Kidney epithelial cell (primary cell): ENCODE results near the gene POU3F1. TPM values are rescaled to one million over a fixed set of nuclear protein-coding genes. Genes with fewer than 3 reads are reported as not detected.

Experiments
- DNase-seq: peaks from one replicate; pipeline ENCODE4 v3.0.0-alpha.2; 2010; ENCODE audit warnings: low read depth
- H3K27me3 ChIP-seq: 2 replicates; pipeline ENCODE4 v1.6.0; 2011; ENCODE audit warnings: low read length; ENCODE audit not compliant: control insufficient read depth, insufficient read depth
- H3K36me3 ChIP-seq: 2 replicates; pipeline ENCODE4 v1.5.1; 2011; ENCODE audit warnings: low read length; ENCODE audit not compliant: control insufficient read depth, insufficient read depth
- H3K4me3 ChIP-seq: 2 replicates; pipeline ENCODE4 v1.5.1; 2011; ENCODE audit warnings: low read depth, mild to moderate bottlenecking, control low read depth, low read length
- CTCF ChIP-seq: IDR thresholded peaks from 2 replicates; pipeline ENCODE4 v1.5.1; 2011; ENCODE audit warnings: mild to moderate bottlenecking, moderate library complexity, low read length, control low read depth, inconsistent platforms; ENCODE audit not compliant: insufficient read depth, poor library complexity, severe bottlenecking
- total RNA-seq: library from RNA; depleted of rRNA; stranded (reverse); fragments of >200 nt; gene quantifications from 2 replicates; pipeline ENCODE4 v1.2.3, GENCODE V29; 2015

Gene POU3F1
- total RNA-seq, 1 donor from 2014 or later: 0.08 TPM

GRCh38 chr1:38071312-38072256 lies 25.0 kb upstream of the POU3F1 start:
- peak; percentile 16 for DNase-seq
- H3K36me3 ChIP-seq: no peaks in the 10 kb centered on the region
- peaks cover 56% of the 10 kb centered on the region for H3K27me3 ChIP-seq
- TF ChIP-seq CTCF: peak; percentile 62
- H3K4me3 ChIP-seq: no peak overlapping the region

- Histone ChIP-seq H3K36me3 (no peaks in the 10 kb centered on the region), H3K4me3 (no peak overlapping the region), H3K27me3 (peaks cover 48% of the 10 kb centered on the region)
- no peak for TF ChIP-seq CTCF
- no peak for DNase-seq
Measured at GRCh38 chr1:38068980-38069340, 22.4 kb upstream of the POU3F1 start.

GRCh38 chr1:38068220-38068979 lies 21.8 kb upstream of the POU3F1 start:
- DNase-seq: no peak
- peaks cover 44% of the 10 kb centered on the region for H3K27me3 ChIP-seq
- no peaks in the 10 kb centered on the region for H3K36me3 ChIP-seq
- H3K4me3 ChIP-seq: no peak overlapping the region
- TF ChIP-seq CTCF: no peak

GRCh38 chr1:38064197-38064903 lies 17.8 kb upstream of the POU3F1 start:
- Histone ChIP-seq H3K4me3 (no peak overlapping the region), H3K36me3 (no peaks in the 10 kb centered on the region), H3K27me3 (peaks cover 17% of the 10 kb centered on the region)
- peak; percentile 55 for DNase-seq
- no peak for TF ChIP-seq CTCF

GRCh38 chr1:38063616-38064015 lies 17.0 kb upstream of the POU3F1 start:
- no peak for DNase-seq
- H3K27me3 ChIP-seq: peaks cover 13% of the 10 kb centered on the region
- H3K4me3 ChIP-seq: no peak overlapping the region
- no peaks in the 10 kb centered on the region for H3K36me3 ChIP-seq
- no peak for TF ChIP-seq CTCF
